ENCODE data around the gene CGAS.

The CGAS gene

DNA sequence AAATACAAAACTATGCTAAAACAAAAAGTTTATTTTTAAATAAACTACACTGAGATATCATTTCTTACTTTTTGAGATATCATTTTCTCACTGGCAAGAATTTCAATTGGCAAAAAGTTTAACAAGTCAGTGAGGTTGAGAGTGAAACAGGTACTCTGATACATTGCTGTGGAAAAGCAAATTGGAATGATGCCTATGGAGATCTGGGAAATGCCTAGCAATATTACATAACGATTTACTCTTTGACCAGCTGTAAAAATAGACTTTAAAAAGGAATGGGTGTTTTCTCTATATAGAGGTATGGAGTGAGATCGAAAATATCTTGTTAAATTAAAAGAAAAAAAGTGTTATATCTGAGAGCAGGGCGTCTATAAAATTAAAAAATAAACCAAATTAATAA lies 16.9 kb downstream of the CGAS start:
- no peak overlapping the region for H3K27ac ChIP-seq
- TF ChIP-seq, protein P1, sequence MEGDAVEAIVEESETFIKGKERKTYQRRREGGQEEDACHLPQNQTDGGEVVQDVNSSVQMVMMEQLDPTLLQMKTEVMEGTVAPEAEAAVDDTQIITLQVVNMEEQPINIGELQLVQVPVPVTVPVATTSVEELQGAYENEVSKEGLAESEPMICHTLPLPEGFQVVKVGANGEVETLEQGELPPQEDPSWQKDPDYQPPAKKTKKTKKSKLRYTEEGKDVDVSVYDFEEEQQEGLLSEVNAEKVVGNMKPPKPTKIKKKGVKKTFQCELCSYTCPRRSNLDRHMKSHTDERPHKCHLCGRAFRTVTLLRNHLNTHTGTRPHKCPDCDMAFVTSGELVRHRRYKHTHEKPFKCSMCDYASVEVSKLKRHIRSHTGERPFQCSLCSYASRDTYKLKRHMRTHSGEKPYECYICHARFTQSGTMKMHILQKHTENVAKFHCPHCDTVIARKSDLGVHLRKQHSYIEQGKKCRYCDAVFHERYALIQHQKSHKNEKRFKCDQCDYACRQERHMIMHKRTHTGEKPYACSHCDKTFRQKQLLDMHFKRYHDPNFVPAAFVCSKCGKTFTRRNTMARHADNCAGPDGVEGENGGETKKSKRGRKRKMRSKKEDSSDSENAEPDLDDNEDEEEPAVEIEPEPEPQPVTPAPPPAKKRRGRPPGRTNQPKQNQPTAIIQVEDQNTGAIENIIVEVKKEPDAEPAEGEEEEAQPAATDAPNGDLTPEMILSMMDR (conservative IDR thresholded peaks at IDR 0.05): no peak

DNA sequence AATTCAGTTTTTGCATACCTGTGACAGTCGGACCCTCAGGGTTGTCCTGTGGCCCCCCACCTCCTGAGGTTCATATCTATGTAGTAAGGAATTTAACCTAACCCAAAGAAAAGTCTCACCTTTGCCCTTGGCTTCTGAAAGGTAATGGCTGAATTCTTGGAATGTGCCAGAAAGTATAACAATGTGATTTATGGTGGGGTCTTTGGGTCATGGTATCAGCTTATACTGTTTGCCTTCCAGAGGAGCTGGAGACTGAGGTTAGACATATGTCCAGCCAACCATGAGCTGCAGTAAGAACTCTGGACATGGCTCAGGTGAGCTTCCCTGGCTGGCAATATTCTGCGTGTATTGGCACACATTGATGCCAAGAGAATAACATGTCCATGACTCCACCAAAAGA lies 30.6 kb downstream of the CGAS start:
- TF ChIP-seq, protein P1 (conservative IDR thresholded peaks at IDR 0.05): no peak
- H3K27ac ChIP-seq: no peak overlapping the region

DNA sequence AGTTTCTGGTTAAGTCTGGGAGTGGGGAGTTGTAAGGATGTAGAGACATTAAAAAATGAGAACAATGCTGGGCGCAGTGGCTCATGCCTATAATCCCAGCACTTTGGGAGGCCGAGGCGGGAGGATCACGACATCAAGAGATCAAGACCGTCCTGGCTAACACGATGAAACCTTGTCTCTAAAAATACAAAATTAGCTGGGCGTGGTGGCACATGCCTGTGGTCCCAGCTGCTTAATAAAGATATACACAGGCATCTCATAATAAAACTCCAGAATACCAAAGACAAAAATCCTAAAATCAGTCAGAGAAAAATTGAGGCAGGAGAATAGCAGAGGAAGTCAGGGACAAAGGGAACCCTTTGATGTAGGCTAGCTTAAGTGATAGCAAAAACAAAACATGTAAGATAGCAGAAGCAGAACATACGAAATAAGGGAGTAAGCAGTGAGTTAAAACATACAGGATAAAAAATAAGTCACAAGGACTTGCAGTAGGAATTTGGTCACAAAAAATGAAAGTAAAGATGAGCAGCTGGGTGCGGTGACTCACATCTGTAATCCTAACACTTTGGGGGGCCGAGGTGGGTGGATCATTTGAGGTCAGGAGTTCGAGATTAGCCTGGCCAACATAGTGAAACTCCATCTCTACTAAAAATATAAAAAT lies 33.9 kb downstream of the CGAS start:
- no peak overlapping the region for H3K27ac ChIP-seq
- TF ChIP-seq, protein P1 (conservative IDR thresholded peaks at IDR 0.05): no peak

DNA sequence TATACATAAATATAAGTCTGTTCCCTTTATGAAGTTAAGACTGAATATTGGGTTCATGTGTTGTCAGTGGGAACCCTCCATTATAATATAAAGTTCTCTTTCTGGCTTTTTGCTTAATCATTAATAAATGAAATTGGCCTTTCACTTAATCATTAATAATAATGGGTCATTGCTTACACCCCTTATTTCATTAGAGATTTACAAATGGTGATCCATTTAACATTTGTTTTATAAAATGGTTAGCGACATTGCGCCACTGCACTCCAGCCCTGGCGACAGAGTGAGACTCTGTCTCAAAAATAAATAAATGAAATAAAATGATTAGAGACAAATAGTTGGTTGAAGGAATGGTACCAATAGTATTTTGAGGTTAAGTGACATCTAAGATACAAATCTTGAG lies 39.0 kb downstream of the CGAS start:
- no peak overlapping the region for H3K27ac ChIP-seq
- TF ChIP-seq, protein P1 (conservative IDR thresholded peaks at IDR 0.05): no peak

DNA sequence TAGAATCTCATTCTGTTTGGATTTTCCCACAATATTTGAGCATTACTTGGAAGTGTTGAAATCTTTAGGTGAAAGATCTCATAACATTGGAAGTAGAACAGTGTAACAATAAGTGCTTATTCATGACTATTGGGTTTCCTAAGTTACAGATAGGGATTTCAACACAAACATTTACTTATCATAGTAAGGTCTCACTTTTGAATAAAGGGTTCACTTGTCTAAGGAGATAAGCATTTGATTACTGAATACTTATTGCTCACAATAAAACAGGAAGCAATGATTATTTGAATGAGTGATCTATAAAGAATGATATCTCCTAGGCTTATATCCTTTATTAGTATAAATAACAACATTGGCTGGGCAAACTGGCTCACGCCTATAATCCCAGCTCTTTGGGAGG lies 42.7 kb downstream of the CGAS start:
- no peak overlapping the region for H3K27ac ChIP-seq

DNA sequence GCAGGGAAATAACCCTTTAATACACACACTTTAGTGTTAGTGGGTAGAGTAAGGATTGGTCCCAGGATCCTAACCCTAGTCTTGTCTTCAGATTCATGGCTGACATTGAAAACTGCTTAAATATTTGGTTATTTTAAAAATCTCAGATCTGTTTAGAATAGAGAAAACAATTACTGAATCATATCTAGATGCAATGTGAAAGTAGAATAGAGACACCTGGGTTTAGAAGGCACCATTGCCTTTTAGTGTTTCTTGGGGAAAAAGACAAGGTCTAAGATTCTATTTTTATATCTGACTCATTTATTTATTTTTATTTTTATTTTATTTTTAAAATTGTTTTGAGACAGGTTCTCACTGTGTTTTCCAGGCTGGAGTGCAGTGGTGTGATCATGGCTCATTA lies 51.4 kb downstream of the CGAS start:
- no peak overlapping the region for H3K27ac ChIP-seq
- TF ChIP-seq, protein P1 (conservative IDR thresholded peaks at IDR 0.05): no peak

More for the DNA sequence above, 42.7 kb downstream of the CGAS start:
- TF ChIP-seq, protein P1 (conservative IDR thresholded peaks at IDR 0.05): no peak

DNA sequence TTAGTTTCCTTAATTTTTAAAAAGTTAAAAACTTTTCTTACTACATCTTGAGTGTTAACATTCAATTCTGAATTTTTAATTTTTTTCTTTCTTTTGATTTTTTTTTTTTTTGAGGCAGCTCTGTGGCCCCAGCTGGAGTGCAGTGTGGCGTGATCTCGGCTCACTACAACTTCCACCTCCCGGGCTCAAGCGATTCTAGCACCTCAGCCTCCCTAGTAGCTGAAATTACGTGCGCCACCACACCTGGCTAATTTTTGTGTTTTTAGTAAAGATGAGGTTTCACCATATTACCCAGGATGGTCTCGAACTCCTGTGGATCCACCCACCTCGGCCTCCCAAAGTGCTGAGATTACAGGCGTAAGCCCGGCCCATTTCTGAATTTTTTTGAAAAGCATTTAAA lies 56.2 kb downstream of the CGAS start:
- TF ChIP-seq, protein P1 (conservative IDR thresholded peaks at IDR 0.05): no peak
- H3K27ac ChIP-seq: no peak overlapping the region
